Measurements from ENCODE around the gene RSPH4A.

RSPH4A gene

DNA sequence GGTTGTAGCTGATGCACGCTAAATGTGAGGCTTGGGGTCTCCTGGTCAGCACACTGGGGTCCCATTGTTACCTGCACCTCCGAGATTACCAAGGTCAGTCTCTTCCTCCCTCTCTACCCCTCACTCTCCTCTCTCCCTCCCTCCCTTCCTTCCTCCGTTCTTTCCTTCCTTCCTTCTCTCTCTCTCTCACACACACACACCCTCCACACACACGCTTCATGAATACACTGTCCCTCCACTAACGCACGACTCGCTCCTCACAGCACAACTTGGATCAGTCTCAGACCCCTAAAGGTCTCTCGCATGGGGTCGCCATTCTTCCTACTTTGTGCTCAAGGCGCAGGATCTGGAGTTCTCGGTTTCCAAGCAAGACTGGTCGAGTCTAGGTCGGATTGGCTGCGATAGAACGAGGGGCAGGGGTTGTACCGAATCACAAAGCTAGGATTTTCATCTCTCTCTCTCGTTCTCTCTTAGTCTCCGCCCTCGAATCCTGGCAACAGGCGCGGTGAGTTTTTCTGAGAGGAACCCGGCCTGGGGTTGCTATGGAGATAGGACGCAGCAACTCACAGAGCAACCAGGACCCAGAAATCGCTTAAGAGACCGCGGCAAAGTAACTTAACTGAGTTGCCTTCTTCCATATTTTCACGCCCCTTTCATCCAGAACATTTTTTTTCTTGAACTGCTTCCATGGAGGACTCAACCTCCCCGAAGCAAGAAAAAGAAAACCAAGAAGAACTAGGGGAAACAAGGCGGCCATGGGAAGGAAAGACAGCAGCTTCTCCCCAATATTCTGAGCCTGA lies at the start of gene RSPH4A:
Gene RSPH4A, plus strand, starts transcription at position 543 of the 800 bp plus-strand sequence. Its CDS starts 145 bp downstream, at position 688.
- peak; percentile 96 for ATAC-seq (ENCODE audit: low read depth)
- H3K4me3 Mint-ChIP-seq = peak within 1 kb of the TSS; percentile 86
- no peaks in the 10 kb centered on the region for H3K9me3 Mint-ChIP-seq
- peaks cover 3% of the 10 kb centered on the region for H3K27me3 Mint-ChIP-seq
- H3K36me3 Mint-ChIP-seq = no peaks in the 10 kb centered on the region
- H3K27ac Mint-ChIP-seq = peak within 1 kb of the TSS; percentile 83
- DNase-seq (ENCODE audit: low spot score in 2 of 2) = peak; percentile 53 to 62
- H3K4me1 Mint-ChIP-seq = peaks cover 12% of the 10 kb centered on the region

DNA sequence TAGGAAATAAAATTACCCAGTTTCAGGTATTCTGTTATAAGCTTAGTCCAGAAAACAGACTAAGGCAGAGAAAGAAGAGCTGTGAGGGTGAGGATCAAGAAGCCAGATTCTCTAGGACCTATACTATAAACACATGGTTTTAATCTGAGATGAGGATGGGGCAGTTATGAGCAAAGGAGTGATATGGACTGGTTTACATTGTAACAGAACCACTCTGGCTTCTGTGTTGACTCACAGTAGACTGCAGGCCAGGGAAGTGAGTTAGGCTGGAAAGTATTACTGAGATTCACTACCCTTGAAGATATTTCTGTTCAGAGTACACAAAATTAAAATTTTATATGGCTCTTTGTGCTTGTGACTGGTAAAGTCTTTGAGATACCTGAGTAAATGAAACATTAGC lies 48.2 kb upstream of the RSPH4A start:
- DNase-seq (ENCODE audit: low spot score in 2 of 2) = no peak
- H3K27me3 Mint-ChIP-seq = peaks cover 4% of the 10 kb centered on the region
- H3K36me3 Mint-ChIP-seq = no peaks in the 10 kb centered on the region
- H3K27ac Mint-ChIP-seq = no peak overlapping the region
- peaks cover 17% of the 10 kb centered on the region for H3K4me1 Mint-ChIP-seq
- H3K4me3 Mint-ChIP-seq = no peak overlapping the region
- H3K9me3 Mint-ChIP-seq = no peaks in the 10 kb centered on the region
- ATAC-seq (ENCODE audit: low read depth) = no peak

DNA sequence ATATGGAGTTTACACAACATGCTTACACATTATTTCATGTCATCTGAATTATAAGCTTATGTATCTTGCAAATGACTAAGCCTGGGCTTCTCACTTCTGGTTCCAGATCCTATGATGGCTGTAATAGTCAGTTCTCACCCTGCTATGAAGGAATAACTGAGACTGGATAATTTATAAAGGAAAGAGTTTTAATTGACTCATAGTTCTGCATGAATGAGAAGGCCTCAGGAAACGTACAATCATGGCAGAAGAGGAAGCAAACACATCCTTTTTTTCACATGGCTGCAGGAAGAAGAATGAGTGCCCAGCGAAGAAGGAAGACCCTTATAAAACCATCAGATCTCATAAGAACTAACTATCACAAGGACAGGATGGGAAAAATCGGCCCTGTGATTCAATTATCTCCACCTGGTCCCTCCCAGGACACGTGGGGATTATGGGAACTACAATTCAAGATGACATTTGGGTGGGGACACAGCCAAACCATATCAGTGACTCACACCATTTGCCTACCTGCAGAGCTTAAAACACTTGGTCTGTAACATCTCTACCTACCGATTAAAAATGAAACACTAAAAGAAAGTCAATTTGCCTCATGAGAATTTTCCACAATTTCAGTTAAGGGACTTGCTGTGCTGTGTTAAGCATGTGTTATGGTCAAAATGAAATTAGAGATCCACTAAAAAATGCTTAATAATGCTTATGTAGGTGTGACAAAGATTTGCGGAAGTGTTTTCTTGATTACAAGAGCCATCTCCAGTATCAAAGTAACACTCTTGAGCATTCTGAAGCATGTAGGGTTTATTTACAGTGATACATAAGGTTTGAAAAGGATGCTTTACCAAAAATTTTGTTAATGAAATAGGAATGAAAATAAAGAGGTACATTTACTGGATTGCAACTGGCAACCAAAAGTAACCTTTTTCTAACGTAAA lies 47.2 kb upstream of the RSPH4A start:
- Mint-ChIP-seq H3K36me3 (peaks cover 3% of the 10 kb centered on the region), H3K9me3 (no peaks in the 10 kb centered on the region), H3K4me1 (peaks cover 19% of the 10 kb centered on the region), H3K27ac (peak overlapping the region; percentile 63), H3K27me3 (peaks cover 1% of the 10 kb centered on the region), H3K4me3 (no peak overlapping the region)
- no peak for ATAC-seq (ENCODE audit: low read depth)
- no peak for DNase-seq (ENCODE audit: low spot score in 2 of 2)

DNA sequence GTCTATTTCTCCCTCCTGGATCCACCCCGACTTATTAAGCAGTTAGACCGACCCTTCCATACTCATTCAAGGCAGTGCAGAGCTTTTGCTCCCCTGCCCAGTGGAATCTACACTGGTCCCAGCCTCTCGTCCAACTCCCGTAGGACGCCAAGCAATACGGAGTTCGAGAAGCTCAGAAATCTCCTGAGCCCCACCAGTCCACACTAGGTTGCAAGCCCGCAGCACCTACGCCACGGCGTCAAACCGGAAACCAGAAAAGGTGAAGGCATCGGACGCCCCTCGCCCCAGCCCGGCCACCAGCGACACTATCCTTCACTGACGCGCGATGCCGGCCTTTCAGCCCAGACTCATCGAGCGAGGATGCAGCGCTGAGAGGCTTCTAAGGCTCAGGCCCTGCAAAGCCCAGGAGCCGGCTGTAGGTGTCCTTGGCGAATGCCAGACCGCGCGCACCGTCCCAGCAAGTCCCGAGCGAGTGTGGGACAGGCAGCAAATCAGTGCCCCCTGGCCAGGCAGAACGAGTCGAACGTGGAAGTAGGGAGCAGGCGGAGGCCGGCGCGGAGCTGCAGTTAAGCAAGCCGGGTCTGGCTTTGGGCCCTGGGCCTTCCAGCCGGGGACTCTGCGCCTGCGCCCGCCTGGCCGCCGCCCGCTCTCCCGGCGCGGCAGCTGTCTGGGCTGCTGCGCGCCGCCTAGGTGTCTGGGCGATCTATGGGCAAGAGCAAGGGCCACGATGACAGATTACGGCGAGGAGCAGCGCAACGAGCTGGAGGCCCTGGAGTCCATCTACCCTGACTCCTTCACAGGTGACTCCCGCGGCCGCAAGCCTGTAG lies 45.2 kb upstream of the RSPH4A start, which contains the start of gene RWDD1:
Gene RWDD1, plus strand, starts transcription at position 649 of the 827 bp plus-strand sequence. Its CDS starts 79 bp downstream, at position 728.
- H3K4me3 Mint-ChIP-seq = peak within 1 kb of the TSS; percentile 92
- ATAC-seq (ENCODE audit: low read depth) (peak; percentile 84), DNase-seq (ENCODE audit: low spot score in 2 of 2) (peak; percentile 92 to 98)
- H3K4me1 Mint-ChIP-seq = peaks cover 26% of the 10 kb centered on the region
- H3K27me3 Mint-ChIP-seq = no peaks in the 10 kb centered on the region
- peak within 1 kb of the TSS; percentile 97 for H3K27ac Mint-ChIP-seq
- no peaks in the 10 kb centered on the region for H3K9me3 Mint-ChIP-seq
- peaks cover 11% of the 10 kb centered on the region for H3K36me3 Mint-ChIP-seq

DNA sequence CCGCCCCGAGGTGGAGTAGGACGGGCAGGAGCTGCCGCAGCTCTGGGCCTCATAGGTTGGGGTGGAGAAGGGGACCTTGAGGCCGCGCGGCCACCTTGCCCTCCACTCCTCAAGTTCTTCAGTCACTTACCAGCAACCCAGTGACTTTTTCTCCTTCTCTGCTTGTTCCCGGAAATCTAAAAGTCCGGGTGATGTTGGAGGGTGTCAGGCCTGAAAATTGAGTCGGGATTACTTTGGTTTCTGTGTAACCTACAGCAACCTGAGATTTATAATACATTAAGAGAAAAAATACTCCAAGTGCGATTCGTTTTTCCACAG lies 44.6 kb upstream of the RSPH4A start:
- Mint-ChIP-seq H3K9me3 (no peaks in the 10 kb centered on the region), H3K4me1 (peaks cover 30% of the 10 kb centered on the region), H3K36me3 (peaks cover 16% of the 10 kb centered on the region), H3K27ac (peak overlapping the region; percentile 97), H3K27me3 (no peaks in the 10 kb centered on the region), H3K4me3 (peak overlapping the region; percentile 92)
- ATAC-seq (ENCODE audit: low read depth) = no peak
- DNase-seq (ENCODE audit: low spot score in 2 of 2) = no peak

DNA sequence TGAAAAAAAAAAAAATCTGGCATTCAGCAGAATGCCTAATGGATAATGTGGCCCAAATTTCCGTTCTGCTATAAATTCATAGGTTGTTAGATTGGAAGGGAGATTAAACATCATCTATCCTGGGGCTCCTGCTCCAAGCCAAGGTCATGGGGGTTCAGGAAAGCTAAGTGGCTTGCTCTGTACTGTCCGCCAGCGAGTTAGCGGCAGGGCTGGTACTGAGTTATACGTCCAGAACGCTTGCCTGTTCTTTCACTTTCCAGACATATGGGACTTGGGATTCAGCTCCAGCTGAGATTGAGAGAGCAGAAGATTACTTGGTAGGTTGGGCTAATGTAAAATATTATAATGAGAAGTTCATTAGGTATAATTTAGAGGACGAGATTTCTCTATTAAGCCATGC lies 44.1 kb upstream of the RSPH4A start:
- Mint-ChIP-seq H3K36me3 (peaks cover 18% of the 10 kb centered on the region), H3K4me1 (peaks cover 30% of the 10 kb centered on the region), H3K9me3 (no peaks in the 10 kb centered on the region), H3K27ac (peak overlapping the region; percentile 97), H3K27me3 (no peaks in the 10 kb centered on the region), H3K4me3 (peak overlapping the region; percentile 92)
- DNase-seq (ENCODE audit: low spot score in 2 of 2) (no peak), ATAC-seq (ENCODE audit: low read depth) (no peak)

DNA sequence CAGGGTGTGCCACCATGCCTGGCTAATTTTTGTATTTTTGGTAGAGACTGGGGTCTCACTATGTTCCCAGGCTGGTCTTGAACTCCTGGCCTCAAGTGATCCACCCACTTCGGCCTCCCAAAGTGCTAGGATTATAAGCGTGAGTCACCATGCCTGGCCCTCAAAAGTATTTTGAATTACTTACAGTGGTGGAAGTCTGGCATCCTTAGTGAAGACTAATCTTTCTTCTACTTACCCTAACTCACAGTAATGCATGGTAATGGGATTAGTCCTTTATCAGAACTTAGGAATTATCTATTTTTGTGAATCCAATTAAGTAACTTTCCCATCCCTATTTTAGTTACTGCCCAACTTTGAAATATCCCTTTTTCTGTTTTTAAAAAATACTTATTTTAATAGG lies 41.1 kb upstream of the RSPH4A start:
- no peaks in the 10 kb centered on the region for H3K27me3 Mint-ChIP-seq
- DNase-seq (ENCODE audit: low spot score in 2 of 2) (no peak), ATAC-seq (ENCODE audit: low read depth) (no peak)
- peaks cover 31% of the 10 kb centered on the region for H3K4me1 Mint-ChIP-seq
- H3K36me3 Mint-ChIP-seq = peaks cover 28% of the 10 kb centered on the region
- H3K27ac Mint-ChIP-seq = no peak overlapping the region
- no peak overlapping the region for H3K4me3 Mint-ChIP-seq
- no peaks in the 10 kb centered on the region for H3K9me3 Mint-ChIP-seq

DNA sequence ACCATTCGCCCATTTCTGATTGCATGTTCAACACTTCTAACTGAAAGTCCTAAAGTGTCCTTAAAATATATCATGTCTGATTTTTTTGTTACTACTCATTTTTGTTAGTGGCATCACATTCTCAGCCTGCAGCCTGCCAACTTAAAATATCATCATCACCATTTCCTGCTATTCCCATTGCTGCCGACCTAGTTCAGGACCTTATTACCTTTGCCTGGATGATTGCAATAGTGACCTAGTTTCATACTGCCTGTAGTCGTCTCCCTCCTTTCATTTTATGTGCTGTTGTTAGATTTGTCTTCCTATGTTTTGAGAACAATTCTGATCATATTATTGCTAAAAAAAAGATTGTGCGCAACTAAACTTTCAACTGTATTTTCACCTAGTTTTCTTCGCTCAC lies 38.8 kb upstream of the RSPH4A start:
- H3K9me3 Mint-ChIP-seq = no peaks in the 10 kb centered on the region
- H3K4me1 Mint-ChIP-seq = peaks cover 23% of the 10 kb centered on the region
- H3K27ac Mint-ChIP-seq = no peak overlapping the region
- no peak for DNase-seq (ENCODE audit: low spot score in 2 of 2)
- no peak for ATAC-seq (ENCODE audit: low read depth)
- peaks cover 33% of the 10 kb centered on the region for H3K36me3 Mint-ChIP-seq
- H3K27me3 Mint-ChIP-seq = no peaks in the 10 kb centered on the region
- H3K4me3 Mint-ChIP-seq = no peak overlapping the region

DNA sequence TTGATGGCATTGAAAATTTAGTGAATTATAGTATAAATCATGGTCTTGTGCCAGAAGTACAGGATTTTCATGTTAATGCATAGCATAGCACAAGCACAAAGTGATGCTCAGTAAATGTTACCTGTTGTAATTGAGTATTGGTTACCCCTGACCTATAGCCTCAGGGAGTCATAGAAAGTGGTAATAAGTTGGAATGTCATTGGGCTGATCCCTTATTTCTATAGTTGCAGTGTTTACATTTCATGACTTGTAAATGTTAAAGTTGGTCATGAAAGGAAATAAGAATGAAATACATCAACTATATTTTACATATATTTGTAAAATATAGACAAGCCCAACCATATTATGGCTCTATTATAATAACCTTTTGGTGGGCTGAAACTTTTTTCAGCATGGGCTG lies 37.9 kb upstream of the RSPH4A start:
- Mint-ChIP-seq H3K9me3 (no peaks in the 10 kb centered on the region), H3K4me3 (no peak overlapping the region), H3K27ac (no peak overlapping the region), H3K36me3 (peaks cover 37% of the 10 kb centered on the region), H3K4me1 (peaks cover 19% of the 10 kb centered on the region), H3K27me3 (no peaks in the 10 kb centered on the region)
- no peak for ATAC-seq (ENCODE audit: low read depth)
- DNase-seq (ENCODE audit: low spot score in 2 of 2) = no peak

DNA sequence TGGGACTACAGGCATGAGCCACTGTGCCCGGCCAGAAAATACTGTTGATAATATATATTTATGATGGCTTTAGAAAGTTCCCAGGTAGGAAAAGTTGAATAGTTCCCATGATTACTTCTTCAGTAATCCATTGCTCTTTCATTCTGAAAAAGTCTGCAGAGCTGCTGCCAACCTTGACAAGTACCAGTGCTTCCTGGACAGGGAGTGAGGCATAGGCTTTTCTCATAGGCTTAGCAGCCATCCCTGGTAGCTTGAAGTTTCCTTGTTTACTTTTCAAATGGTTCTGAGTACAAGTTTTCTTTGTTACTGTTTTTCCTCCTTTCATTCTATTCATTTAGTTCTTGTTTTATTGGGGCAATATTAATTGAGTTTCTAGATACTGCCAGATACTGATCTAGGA lies 37.1 kb upstream of the RSPH4A start:
- DNase-seq (ENCODE audit: low spot score in 2 of 2) = no peak
- Mint-ChIP-seq H3K36me3 (peaks cover 36% of the 10 kb centered on the region), H3K27ac (no peak overlapping the region), H3K27me3 (no peaks in the 10 kb centered on the region), H3K9me3 (no peaks in the 10 kb centered on the region), H3K4me1 (peaks cover 16% of the 10 kb centered on the region), H3K4me3 (no peak overlapping the region)
- no peak for ATAC-seq (ENCODE audit: low read depth)

DNA sequence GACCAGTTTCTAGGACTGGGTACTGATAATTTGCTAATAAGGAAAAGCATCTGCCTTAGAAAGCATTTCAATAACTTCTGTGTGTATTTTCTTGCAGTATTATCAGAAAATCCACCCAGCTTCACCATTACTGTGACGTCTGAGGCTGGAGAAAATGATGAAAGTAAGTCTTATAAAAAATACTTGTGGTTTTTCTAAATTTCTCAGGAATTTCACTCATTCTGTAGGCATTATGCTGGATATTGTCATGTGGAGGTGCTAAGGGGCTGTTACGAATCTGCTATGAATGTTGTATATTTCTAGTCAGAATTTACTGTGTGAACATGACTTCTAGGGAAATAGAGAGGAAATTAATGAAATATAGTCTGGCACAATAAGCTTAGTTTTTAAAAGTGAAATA lies 36.1 kb upstream of the RSPH4A start:
- H3K4me1 Mint-ChIP-seq = peaks cover 12% of the 10 kb centered on the region
- H3K4me3 Mint-ChIP-seq = no peak overlapping the region
- DNase-seq (ENCODE audit: low spot score in 2 of 2) = no peak
- H3K9me3 Mint-ChIP-seq = no peaks in the 10 kb centered on the region
- H3K36me3 Mint-ChIP-seq = peaks cover 36% of the 10 kb centered on the region
- ATAC-seq (ENCODE audit: low read depth) = no peak
- no peaks in the 10 kb centered on the region for H3K27me3 Mint-ChIP-seq
- no peak overlapping the region for H3K27ac Mint-ChIP-seq

DNA sequence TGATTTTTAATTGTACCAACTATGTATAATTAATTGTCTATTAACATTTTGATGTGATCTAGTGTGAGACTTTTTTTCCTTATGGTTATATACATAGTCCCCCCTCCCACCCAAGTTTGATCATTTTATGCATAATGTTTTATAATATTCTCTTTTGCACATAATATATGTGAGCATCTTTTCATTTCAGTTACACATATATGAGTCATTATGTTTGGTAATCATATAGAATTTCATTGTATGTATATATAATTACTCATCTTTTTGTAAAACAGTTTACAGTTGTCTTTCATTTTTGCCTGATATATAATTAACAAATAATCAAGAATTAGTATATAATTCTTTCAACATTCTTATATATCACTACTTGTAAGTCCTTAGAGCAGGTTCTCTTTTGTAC lies 30.0 kb upstream of the RSPH4A start:
- Mint-ChIP-seq H3K36me3 (peaks cover 29% of the 10 kb centered on the region), H3K4me1 (peaks cover 3% of the 10 kb centered on the region), H3K27ac (no peak overlapping the region), H3K9me3 (no peaks in the 10 kb centered on the region), H3K27me3 (no peaks in the 10 kb centered on the region), H3K4me3 (no peak overlapping the region)
- no peak for ATAC-seq (ENCODE audit: low read depth)
- no peak for DNase-seq (ENCODE audit: low spot score in 2 of 2)

DNA sequence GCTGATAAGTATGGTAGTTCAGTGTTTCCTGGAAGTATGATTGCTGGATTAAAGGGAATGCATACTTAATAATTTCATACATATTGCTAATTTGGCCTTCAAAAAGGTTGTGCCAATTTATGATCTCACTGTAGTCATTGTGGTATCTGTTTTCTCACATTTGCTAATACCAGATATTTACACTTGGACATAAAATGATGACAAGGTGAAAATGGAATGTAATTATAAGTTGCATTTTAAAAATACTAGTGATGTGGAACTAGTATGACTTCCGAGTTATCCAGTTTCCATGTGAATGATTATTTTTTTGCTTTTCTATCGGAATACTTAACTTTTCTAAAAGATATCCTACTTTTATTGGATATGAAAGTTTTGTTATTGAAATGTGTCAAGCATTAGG lies 29.5 kb upstream of the RSPH4A start:
- Mint-ChIP-seq H3K27me3 (no peaks in the 10 kb centered on the region), H3K9me3 (no peaks in the 10 kb centered on the region), H3K27ac (no peak overlapping the region), H3K4me3 (no peak overlapping the region), H3K4me1 (peaks cover 3% of the 10 kb centered on the region), H3K36me3 (peaks cover 31% of the 10 kb centered on the region)
- ATAC-seq (ENCODE audit: low read depth) = no peak
- no peak for DNase-seq (ENCODE audit: low spot score in 2 of 2)

DNA sequence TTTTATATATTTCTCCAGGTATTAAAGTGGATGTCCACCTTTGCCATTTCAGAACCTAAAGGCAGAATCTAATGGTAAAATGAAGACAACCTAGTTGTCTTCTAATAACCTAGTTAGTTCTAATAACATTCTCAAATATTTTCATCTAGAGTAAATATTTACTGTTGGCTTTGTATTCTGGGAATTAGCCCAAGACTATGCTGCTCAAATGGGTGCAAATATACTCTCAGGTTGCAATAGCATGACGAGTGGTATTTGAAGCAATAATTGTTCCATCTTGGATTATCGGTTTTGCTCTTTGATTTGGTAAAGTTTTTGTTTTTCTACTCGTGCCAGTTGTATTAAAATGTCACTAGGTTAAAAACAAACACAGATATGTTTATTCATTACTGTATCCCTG lies 21.0 kb upstream of the RSPH4A start:
- Mint-ChIP-seq H3K27me3 (no peaks in the 10 kb centered on the region), H3K4me3 (no peak overlapping the region), H3K27ac (no peak overlapping the region), H3K4me1 (no peaks in the 10 kb centered on the region), H3K9me3 (no peaks in the 10 kb centered on the region), H3K36me3 (peaks cover 33% of the 10 kb centered on the region)
- ATAC-seq (ENCODE audit: low read depth) = no peak
- no peak for DNase-seq (ENCODE audit: low spot score in 2 of 2)

Measured in memory B cell (primary cell).